ENCODE measurements around the gene MRPS2. TPM values are rescaled to one million over a fixed set of nuclear protein-coding genes. Genes with fewer than 3 reads are reported as not detected.
"Not testable (repeated sequence)": the region's sequence is repeated elsewhere in the genome, so short reads cannot be mapped to it uniquely, and the experiment has no call there.

The MRPS2 gene
- total RNA-seq, 4 donors from 2014 or later: 9.7 to 28.2 (median 20.1) TPM

GRCh38 chr9:135533674-135534073 lies 33.2 kb downstream of the MRPS2 start:
- DNase-seq: no peak
- Histone ChIP-seq H3K27ac (no peak overlapping the region), H3K27me3 (no peaks in the 10 kb centered on the region), H3K36me3 (no peaks in the 10 kb centered on the region), H3K9me3 (no peaks in the 10 kb centered on the region), H3K4me3 (no peak overlapping the region), H3K4me1 (no peaks in the 10 kb centered on the region)
- no peak for TF ChIP-seq CTCF (IDR thresholded peaks at IDR 0.05)
- TF ChIP-seq POLR2A (IDR thresholded peaks at IDR 0.05): no peak
- intact Hi-C loops (cut with DNase I; ENCODE audit: low total_unique reads): no loop called here

- H3K27ac ChIP-seq; H3K27me3 ChIP-seq; intact Hi-C loops (cut with DNase I; ENCODE audit: low total_unique reads); H3K36me3 ChIP-seq; H3K9me3 ChIP-seq; DNase-seq; H3K4me3 ChIP-seq; H3K4me1 ChIP-seq: not testable (repeated sequence)
These were observed 33.8 kb downstream of the MRPS2 start for GRCh38 chr9:135534192-135534711.

GRCh38 chr9:135534826-135535225 lies 34.3 kb downstream of the MRPS2 start:
- H3K9me3 ChIP-seq; intact Hi-C loops (cut with DNase I; ENCODE audit: low total_unique reads): not testable (repeated sequence)

GRCh38 chr9:135535631-135536030 lies 35.1 kb downstream of the MRPS2 start:
- H3K27ac ChIP-seq; H3K4me1 ChIP-seq; H3K4me3 ChIP-seq; H3K36me3 ChIP-seq; intact Hi-C loops (cut with DNase I; ENCODE audit: low total_unique reads); DNase-seq; H3K9me3 ChIP-seq; H3K27me3 ChIP-seq: not testable (repeated sequence)

More at GRCh38 chr9:135534826-135535225, 34.3 kb downstream of the MRPS2 start:
- not testable (repeated sequence) for H3K4me1 ChIP-seq, H3K27me3 ChIP-seq, H3K27ac ChIP-seq, H3K4me3 ChIP-seq, DNase-seq, H3K36me3 ChIP-seq

- no peaks in the 10 kb centered on the region for H3K4me1 ChIP-seq
- H3K27me3 ChIP-seq: no peaks in the 10 kb centered on the region
- intact Hi-C loops (cut with DNase I; ENCODE audit: low total_unique reads): no loop called here
- H3K4me3 ChIP-seq: no peak overlapping the region
- DNase-seq: no peak
- no peak for TF ChIP-seq POLR2A (IDR thresholded peaks at IDR 0.05)
- no peak for TF ChIP-seq CTCF (IDR thresholded peaks at IDR 0.05)
- H3K36me3 ChIP-seq: no peaks in the 10 kb centered on the region
- H3K9me3 ChIP-seq: no peaks in the 10 kb centered on the region
- H3K27ac ChIP-seq: no peak overlapping the region
These were observed 35.7 kb downstream of the MRPS2 start for GRCh38 chr9:135536216-135536615.

- H3K9me3 ChIP-seq; H3K27ac ChIP-seq; H3K27me3 ChIP-seq; DNase-seq; H3K36me3 ChIP-seq; H3K4me3 ChIP-seq; intact Hi-C loops (cut with DNase I; ENCODE audit: low total_unique reads); H3K4me1 ChIP-seq: not testable (repeated sequence)
These were observed 42.9 kb downstream of the MRPS2 start for GRCh38 chr9:135543262-135543894.

GRCh38 chr9:135544981-135545635 lies 44.6 kb downstream of the MRPS2 start:
- no peaks in the 10 kb centered on the region for H3K36me3 ChIP-seq
- no peaks in the 10 kb centered on the region for H3K27me3 ChIP-seq
- TF ChIP-seq POLR2A (IDR thresholded peaks at IDR 0.05): no peak
- no peak for TF ChIP-seq CTCF (IDR thresholded peaks at IDR 0.05)
- intact Hi-C loops (cut with DNase I; ENCODE audit: low total_unique reads): no loop called here
- H3K27ac ChIP-seq: no peak overlapping the region
- no peak for DNase-seq
- no peaks in the 10 kb centered on the region for H3K4me1 ChIP-seq
- H3K4me3 ChIP-seq: no peak overlapping the region
- H3K9me3 ChIP-seq: no peaks in the 10 kb centered on the region

- H3K4me1 ChIP-seq; H3K4me3 ChIP-seq; intact Hi-C loops (cut with DNase I; ENCODE audit: low total_unique reads); DNase-seq; H3K36me3 ChIP-seq; H3K27me3 ChIP-seq; H3K9me3 ChIP-seq; H3K27ac ChIP-seq: not testable (repeated sequence)
These were observed 45.2 kb downstream of the MRPS2 start, which contains the start of gene OBP2A for GRCh38 chr9:135545646-135546176. Gene OBP2A, plus strand, starts transcription at chr9:135546126. Its CDS starts 55 bp downstream, at chr9:135546181.

GRCh38 chr9:135546792-135547617 lies 46.5 kb downstream of the MRPS2 start:
- H3K9me3 ChIP-seq; H3K4me1 ChIP-seq; H3K27me3 ChIP-seq; H3K4me3 ChIP-seq; intact Hi-C loops (cut with DNase I; ENCODE audit: low total_unique reads); DNase-seq; H3K36me3 ChIP-seq; H3K27ac ChIP-seq: not testable (repeated sequence)
